GM21381 (cell line): ENCODE results near the gene DMD.
"Not testable (repeated sequence)": the region's sequence is repeated elsewhere in the genome, so short reads cannot be mapped to it uniquely, and the experiment has no call there.

Source experiments
- ATAC-seq: cut with Tn5 transposase; IDR thresholded peaks from one replicate; pipeline ENCODE4 v1.9.1; 2021; ENCODE audit warnings: mild to moderate bottlenecking, moderate library complexity; ENCODE audit not compliant: unreplicated experiment

The DMD gene

GRCh38 chrX:32867781-32868523 lies 343.4 kb downstream of the DMD start:
- ATAC-seq, result no peak

- no peak for ATAC-seq
Observed at GRCh38 chrX:32852203-32852602, 359.1 kb downstream of the DMD start.

DNA sequence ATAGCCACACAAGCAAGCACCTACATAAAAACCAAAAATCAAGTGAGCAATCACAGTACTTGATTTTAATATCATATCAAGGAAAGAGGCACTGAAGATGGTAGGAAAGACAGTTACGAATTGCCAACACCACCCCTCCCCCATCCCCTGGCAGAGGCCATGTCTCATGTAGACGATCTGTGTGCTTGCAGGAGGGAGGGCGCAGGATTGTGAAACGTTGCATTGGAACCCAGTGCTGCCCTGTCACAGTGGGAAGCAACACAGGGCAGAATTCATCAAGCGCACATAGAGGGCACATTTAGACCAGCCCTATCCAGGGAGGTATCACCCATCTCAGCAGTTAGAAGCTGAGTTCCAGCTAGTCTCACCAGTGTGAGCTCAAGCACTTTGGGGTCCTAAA lies 359.8 kb downstream of the DMD start:
- no peak for ATAC-seq

DNA sequence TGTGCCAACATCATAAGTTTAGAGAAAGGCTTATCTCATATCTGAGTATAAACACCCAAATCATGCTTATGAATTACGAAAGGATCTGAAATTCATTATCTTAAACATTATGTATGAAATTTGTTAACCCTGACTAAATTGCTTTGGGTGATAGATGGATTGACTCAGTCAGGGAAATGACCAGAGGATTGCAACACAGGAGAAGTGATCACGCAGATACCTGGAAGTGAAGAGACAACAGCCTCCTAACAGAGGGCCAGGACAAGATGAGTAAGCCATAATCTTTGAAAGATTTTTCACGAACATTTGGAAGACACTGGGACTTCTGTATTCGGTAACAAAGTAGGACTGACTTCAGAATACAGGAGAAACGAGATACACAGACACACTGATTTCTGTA lies 363.4 kb downstream of the DMD start:
- no peak for ATAC-seq

GRCh38 chrX:32842053-32842452 lies 369.3 kb downstream of the DMD start:
- no peak for ATAC-seq

DNA sequence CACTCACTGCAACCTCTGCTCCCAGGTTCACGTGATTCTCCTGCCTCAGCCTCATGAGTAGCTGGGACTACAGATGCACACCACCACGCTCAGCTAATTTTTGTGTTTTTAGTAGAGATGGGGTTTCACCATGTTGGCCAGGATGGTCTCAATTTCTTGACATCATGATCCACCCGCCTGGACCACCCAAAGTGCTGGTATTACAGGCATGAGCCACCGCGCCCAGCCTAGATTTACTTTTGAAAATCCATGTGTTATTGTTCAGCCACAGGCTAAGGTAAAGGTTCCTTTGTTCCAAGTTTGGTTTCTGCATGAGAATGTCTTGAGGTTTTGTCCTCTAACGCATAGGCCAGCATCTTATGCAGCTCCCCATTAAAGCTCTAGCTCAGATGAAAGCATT lies 371.6 kb downstream of the DMD start:
- no peak for ATAC-seq

DNA sequence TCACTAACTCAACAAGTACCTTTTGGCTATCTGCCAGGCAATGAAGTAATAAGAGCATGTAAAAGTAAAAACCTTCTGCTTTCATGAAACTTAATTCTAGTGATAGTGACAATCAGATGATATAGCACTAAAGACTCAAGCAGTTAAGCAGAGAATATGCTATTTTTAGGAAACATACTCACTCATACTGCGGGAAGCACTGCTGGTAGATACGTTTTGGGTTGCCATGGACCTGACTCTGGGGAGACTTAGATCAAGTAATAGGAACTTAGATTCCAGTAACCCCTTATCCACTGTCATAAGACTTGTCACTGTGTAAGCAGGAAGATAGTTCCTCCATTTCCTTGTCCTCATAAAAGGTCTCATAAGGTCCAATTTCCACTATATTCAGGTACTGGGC lies 386.3 kb downstream of the DMD start:
- no peak for ATAC-seq

DNA sequence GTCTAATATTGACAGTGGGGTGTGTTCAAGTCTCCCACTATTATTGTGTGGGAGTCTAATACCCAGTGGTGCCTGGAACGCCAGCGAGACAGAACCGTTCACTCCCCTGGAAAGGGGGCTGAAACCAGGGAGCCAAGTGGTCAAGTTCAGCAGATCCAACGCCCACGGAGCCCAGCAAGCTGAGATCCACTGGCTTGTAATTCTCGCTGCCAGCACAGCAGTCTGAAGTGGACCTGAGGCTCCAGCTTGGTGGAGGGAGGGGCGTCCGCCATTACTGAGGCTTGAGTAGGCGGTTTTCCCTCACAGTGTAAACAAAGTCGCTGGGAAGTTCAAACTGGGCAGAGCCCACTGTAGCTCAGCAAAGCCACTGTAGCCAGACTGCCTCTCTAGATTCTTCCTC lies 407.3 kb downstream of the DMD start:
- no peak for ATAC-seq

DNA sequence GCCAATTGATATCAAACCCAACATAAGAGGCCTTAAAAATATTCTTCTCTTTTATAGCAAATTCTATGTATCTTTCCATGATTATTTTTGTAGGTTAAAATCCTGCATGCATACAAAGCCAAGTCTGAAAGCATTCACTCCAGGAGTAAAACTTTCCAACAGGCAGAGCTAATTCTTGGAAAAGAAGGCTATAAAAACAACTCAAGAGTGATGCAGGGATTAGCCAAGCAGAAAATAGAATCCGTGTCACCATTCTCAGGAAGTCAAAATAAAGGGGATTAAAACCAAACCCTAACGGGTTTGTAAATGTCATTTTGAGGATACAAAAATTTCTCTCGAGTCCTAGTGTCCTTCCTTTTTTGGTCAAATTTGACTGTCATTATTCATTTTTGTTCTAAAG lies 412.4 kb downstream of the DMD start:
- no peak for ATAC-seq

DNA sequence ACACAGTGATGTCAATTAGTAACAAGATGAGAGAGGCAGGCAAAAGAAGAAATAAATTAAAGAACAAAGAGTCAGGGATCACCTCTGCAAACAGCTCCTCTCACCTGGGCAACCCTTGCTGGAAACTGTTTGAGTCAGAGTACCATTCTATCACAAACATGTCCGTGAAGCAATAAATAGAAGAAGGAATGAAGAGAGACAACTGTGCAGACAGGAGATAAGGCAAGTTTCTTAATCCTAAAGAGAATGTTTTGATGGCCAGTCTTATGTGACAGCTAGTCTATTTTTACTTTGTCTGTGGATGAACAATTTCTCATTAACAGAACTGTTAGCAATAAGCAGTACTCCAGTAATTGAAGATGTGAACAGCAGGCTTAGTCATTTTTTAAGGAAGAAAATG lies 422.4 kb downstream of the DMD start:
- no peak for ATAC-seq

DNA sequence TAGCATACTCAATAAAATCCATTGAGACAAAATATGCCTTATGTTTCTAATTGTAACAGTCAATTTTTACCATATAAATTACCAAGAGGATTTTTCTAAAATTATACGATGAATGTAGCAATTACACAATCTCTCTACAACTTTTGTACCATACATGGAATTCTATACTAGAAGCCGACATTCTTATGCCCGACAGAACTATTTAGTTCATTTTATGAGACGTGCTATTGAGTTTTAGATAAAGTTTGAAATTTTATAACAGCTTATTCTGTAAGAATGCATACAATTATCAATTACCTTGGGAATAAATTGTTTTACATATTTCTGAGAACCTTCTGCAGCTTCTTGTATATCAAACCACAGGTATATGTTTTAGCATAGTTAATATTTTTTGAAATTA lies 431.2 kb downstream of the DMD start:
- ATAC-seq, result no peak

DNA sequence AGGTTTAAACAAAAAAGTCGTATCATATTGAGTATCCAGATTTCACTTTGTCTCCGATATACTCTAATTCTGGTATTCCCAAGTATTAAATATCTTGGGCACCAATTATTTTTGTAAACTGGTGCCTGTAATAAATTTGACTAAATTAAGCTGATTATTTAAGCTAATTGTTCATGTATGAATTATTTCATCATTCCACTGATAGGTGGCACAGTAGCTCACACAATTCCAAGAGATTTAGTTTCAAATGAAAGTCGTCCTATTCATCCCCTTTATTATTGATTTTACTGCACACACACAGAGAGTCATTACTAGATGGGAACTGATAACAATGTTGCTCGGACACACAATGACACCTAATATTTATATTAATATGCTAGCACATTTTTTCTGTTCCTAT lies 432.4 kb downstream of the DMD start:
- no peak for ATAC-seq

- no peak for ATAC-seq
Observed at GRCh38 chrX:32774966-32775365, 436.4 kb downstream of the DMD start.

GRCh38 chrX:32749070-32749469 lies 462.3 kb downstream of the DMD start:
- no peak for ATAC-seq

- no peak for ATAC-seq
Observed at GRCh38 chrX:32745323-32745722, 466.0 kb downstream of the DMD start.

- ATAC-seq, result no peak
Observed at GRCh38 chrX:32744921-32745320, 466.4 kb downstream of the DMD start.

- no peak for ATAC-seq
Observed at GRCh38 chrX:32741910-32742309, 469.4 kb downstream of the DMD start.

DNA sequence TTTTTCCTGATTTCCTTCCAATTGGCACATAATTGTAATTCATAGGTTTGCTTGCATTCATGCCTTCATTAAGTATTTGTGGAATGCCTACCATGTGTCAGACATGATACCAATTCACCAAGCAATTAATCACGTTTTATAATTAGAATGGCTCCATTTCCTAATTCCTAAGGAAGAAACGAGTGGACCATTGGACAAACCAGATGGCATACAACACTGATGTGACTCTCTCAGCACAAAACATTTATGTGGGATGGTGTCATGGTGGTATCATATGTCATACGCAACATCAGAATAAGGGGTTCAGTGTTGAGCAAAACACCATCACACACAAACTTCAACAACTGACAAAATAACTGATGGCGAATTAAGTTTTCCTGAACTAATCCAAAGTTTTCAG lies 502.8 kb downstream of the DMD start:
- ATAC-seq, result no peak

GRCh38 chrX:32705385-32705784 lies 506.0 kb downstream of the DMD start:
- not testable (repeated sequence) for ATAC-seq

GRCh38 chrX:32687379-32687778 lies 524.0 kb downstream of the DMD start:
- no peak for ATAC-seq

- ATAC-seq, result no peak
Observed at GRCh38 chrX:32678487-32678886, 532.9 kb downstream of the DMD start.

DNA sequence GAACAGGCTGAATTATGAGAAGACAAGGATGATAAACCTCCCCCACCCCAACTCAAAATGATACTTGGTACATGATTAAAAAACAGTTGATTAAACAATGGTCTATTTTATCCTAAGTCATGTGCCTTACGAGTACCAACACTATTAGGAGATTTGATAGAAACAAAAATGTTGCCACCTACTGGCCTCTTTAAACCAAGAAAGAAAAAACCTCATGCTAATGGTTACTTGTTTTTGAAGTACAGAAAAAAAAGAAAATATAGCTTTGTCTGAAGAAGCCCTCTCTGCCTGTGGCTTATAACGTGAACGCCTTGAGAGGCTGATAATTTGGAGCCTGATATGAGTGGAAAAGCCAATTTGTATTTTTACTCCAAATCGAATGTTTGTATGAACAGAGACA lies 538.2 kb downstream of the DMD start:
- no peak for ATAC-seq

DNA sequence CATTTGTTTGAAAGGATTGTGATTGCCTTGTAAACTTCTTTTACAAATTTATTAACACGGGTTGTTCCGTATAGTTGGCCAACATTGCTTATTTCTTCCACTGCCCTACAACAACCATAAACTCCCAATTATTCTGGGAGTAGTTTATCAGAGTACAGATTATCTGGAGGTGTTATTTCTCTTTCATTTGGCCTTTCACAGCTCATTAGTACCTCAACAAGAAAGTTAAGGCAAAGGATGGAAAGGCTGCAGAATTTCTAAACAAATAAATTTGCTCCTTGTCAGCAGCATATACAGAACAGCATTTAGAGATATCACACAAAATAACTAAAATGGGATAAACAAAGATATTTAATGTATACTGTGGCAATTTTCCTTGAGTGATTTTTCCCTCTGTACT lies 548.8 kb downstream of the DMD start:
- no peak for ATAC-seq
